Peyer's patch (tissue), 4 donors: Measurements from ENCODE around the gene FAM222A. TPM values are rescaled to one million over a fixed set of nuclear protein-coding genes. Genes with fewer than 3 reads are reported as not detected.
A peak's percentile ranks its signal among the peaks of the same experiment; 100 is the strongest.

Source experiments
- DNase-seq, 3 donors: peaks; one replicate each; pipeline ENCODE4 v3.0.0-alpha.2; 2017 to 2019
- H3K27ac ChIP-seq, 4 donors: fragments of 200-600 bp; sonication (generic); one replicate each; pipeline ENCODE4 v1.5.1; 2016 to 2019
- H3K27me3 ChIP-seq, 2 donors: fragments of 200-600 bp; sonication (generic); one replicate each; pipeline ENCODE4 v1.5.1; 2019
- H3K36me3 ChIP-seq, 3 donors: fragments of 200-600 bp; sonication (generic); one replicate each; pipeline ENCODE4 v1.5.1; 2016 to 2019
- H3K4me1 ChIP-seq, 4 donors: fragments of 200-600 bp; sonication (generic); one replicate each; pipeline ENCODE4 v1.5.1; 2016 to 2019
- H3K4me3 ChIP-seq, 4 donors: fragments of 200-600 bp; sonication (generic); 1 replicate in 3 of 4; 2 replicates in 1 of 4; pipeline ENCODE4 v1.5.1; 2016 to 2019; ENCODE audit warnings: mild to moderate bottlenecking in 1 of 4
- H3K9me3 ChIP-seq, 4 donors: fragments of 200-600 bp; sonication (generic); one replicate each; pipeline ENCODE4 v1.5.1; 2016 to 2019; ENCODE audit warnings: mild to moderate bottlenecking in 1 of 4
- CTCF ChIP-seq, 6 experiments: fragments of 450-650 bp in 4 of 6; fragments of 200-600 bp in 2 of 6; sonication (generic) in 1 of 6; IDR thresholded peaks; one replicate each; pipeline ENCODE4 v1.5.1; 2017 to 2019; ENCODE audit warnings: antibody characterized with exemption in 6 of 6, mild to moderate bottlenecking in 3 of 6, moderate library complexity in 1 of 6
- POLR2A ChIP-seq, 2 donors: fragments of 450-650 bp; IDR thresholded peaks; one replicate each; pipeline ENCODE4 v1.5.1; 2017; ENCODE audit warnings: antibody characterized with exemption in 2 of 2, mild to moderate bottlenecking in 2 of 2, moderate library complexity in 2 of 2
- total RNA-seq, 4 donors: library from RNA; depleted of rRNA; stranded (reverse); fragments of >200 nt; gene quantifications; one replicate each; pipeline ENCODE4 v1.1.0, GENCODE V29; 2016

FAM222A gene
- total RNA-seq, 4 donors from 2014 or later = 3.9 to 26.1 (median 7.0) TPM

GRCh38 chr12:109763201-109763841, 49.7 kb downstream of the FAM222A start:
- Histone ChIP-seq H3K4me3 (no peak overlapping the region), H3K27me3 (no peaks in the 10 kb centered on the region), H3K4me1 (no peaks in the 10 kb centered on the region), H3K36me3 (no peaks in the 10 kb centered on the region), H3K9me3 (no peaks in the 10 kb centered on the region), H3K27ac (peak overlapping the region in 1 of 4 donors; percentile 78)
- no peak for TF ChIP-seq CTCF (IDR thresholded peaks at IDR 0.05)
- TF ChIP-seq POLR2A (IDR thresholded peaks at IDR 0.05) = no peak
- DNase-seq = peak in 2 of 3 donors; percentile 22 to 75

- TF ChIP-seq POLR2A (IDR thresholded peaks at IDR 0.05) = no peak
- TF ChIP-seq CTCF (IDR thresholded peaks at IDR 0.05) = no peak
- no peaks in the 10 kb centered on the region for H3K4me1 ChIP-seq
- H3K27ac ChIP-seq = no peak overlapping the region
Observed at GRCh38 chr12:109764123-109764522, 50.5 kb downstream of the FAM222A start.

GRCh38 chr12:109764776-109765445, 51.3 kb downstream of the FAM222A start:
- Histone ChIP-seq H3K4me3 (no peak overlapping the region), H3K9me3 (no peaks in the 10 kb centered on the region), H3K27ac (no peak overlapping the region), H3K4me1 (no peaks in the 10 kb centered on the region), H3K36me3 (no peaks in the 10 kb centered on the region), H3K27me3 (no peaks in the 10 kb centered on the region)
- TF ChIP-seq POLR2A (IDR thresholded peaks at IDR 0.05) = no peak
- no peak for TF ChIP-seq CTCF (IDR thresholded peaks at IDR 0.05)
- DNase-seq = peak in 1 of 3 donors; percentile 13

More at GRCh38 chr12:109764123-109764522, 50.5 kb downstream of the FAM222A start:
- no peaks in the 10 kb centered on the region for H3K27me3 ChIP-seq
- no peak for DNase-seq
- no peak overlapping the region for H3K4me3 ChIP-seq
- H3K36me3 ChIP-seq = no peaks in the 10 kb centered on the region
- no peaks in the 10 kb centered on the region for H3K9me3 ChIP-seq

GRCh38 chr12:109765446-109765810, 51.8 kb downstream of the FAM222A start:
- H3K27me3 ChIP-seq = no peaks in the 10 kb centered on the region

GRCh38 chr12:109766251-109766778, 52.7 kb downstream of the FAM222A start:
- H3K27me3 ChIP-seq = no peaks in the 10 kb centered on the region
- H3K4me3 ChIP-seq = no peak overlapping the region
- no peak overlapping the region for H3K27ac ChIP-seq
- TF ChIP-seq CTCF (IDR thresholded peaks at IDR 0.05) = no peak
- TF ChIP-seq POLR2A (IDR thresholded peaks at IDR 0.05) = no peak
- H3K36me3 ChIP-seq = no peaks in the 10 kb centered on the region
- H3K9me3 ChIP-seq = no peaks in the 10 kb centered on the region
- DNase-seq = peak in 2 of 3 donors; percentile 24 to 42
- H3K4me1 ChIP-seq = no peaks in the 10 kb centered on the region

More at GRCh38 chr12:109765446-109765810, 51.8 kb downstream of the FAM222A start:
- H3K27ac ChIP-seq = no peak overlapping the region
- TF ChIP-seq CTCF (IDR thresholded peaks at IDR 0.05) (no peak), POLR2A (IDR thresholded peaks at IDR 0.05) (no peak)
- peak in 1 of 3 donors; percentile 25 for DNase-seq
- no peaks in the 10 kb centered on the region for H3K9me3 ChIP-seq
- H3K4me3 ChIP-seq = no peak overlapping the region
- H3K4me1 ChIP-seq = no peaks in the 10 kb centered on the region
- H3K36me3 ChIP-seq = no peaks in the 10 kb centered on the region
